HepG2 (cell line): ENCODE measurements around the gene SEPTIN2. TPM values are rescaled to one million over a fixed set of nuclear protein-coding genes. Genes with fewer than 3 reads are reported as not detected.

Experiments used
- ATAC-seq: fragments of 200-7000 bp; cut with Tn5 transposase; 3 replicates; pipeline ENCODE4 v1.9.1; 2020; ENCODE audit warnings: mild to moderate bottlenecking, moderate library complexity
- BruUV-seq: library from RNA; stranded (reverse); fragments of 400-500 nt; replicated peaks from 2 replicates; lab custom pipeline; 2021; lab: Mats Ljungman, UMichigan
- CTCF ChIA-PET: fragments of 300-600 bp; formaldehyde crosslinking; extraction: SDS; loops from one replicate; lab custom pipeline; 2021; ENCODE audit warnings: low total read pairs, inconsistent platforms, low intra/inter-chr PET ratio; lab: Yijun Ruan, JAX
- POLR2A ChIA-PET: fragments of 350-600 bp; sonication (Branson Sonifier 250); formaldehyde crosslinking; loops from one replicate; lab custom pipeline; 2020; ENCODE audit warnings: antibody characterized with exemption, inconsistent platforms; lab: Yijun Ruan, JAX
- DNase-seq: peaks from one replicate; pipeline ENCODE4 v3.0.0-alpha.2; 2015; ENCODE audit warnings: low spot score
- FAIRE-seq: peaks from 3 replicates; lab custom pipeline; 2011; peaks lifted over from hg19 to GRCh38; lab: Jason Lieb, UNC
- H2AFZ ChIP-seq: one replicate; pipeline ENCODE4 v1.6.1; 2011; ENCODE audit warnings: low read length, inconsistent platforms
- H3K27ac ChIP-seq: fragments of 300-600 bp; 3 replicates; pipeline ENCODE4 v1.8.0; 2011; ENCODE audit warnings: mixed run types, mild to moderate bottlenecking, mixed read lengths, low read length, inconsistent platforms; ENCODE audit not compliant: insufficient read depth; ENCODE audit errors: extremely low read length
- H3K27me3 ChIP-seq, 2 experiments: fragments of 200-600 bp in 1 of 2; 2 replicates in 1 of 2; 3 replicates in 1 of 2; pipeline versions ENCODE4 v1.6.0 to v1.8.0; 2011; ENCODE audit warnings: low read length in 2 of 2, mild to moderate bottlenecking in 2 of 2, moderate library complexity in 2 of 2, inconsistent platforms in 1 of 2; ENCODE audit not compliant: insufficient read depth in 2 of 2, control insufficient read depth in 1 of 2
- H3K36me3 ChIP-seq, 2 experiments: fragments of 200-600 bp in 1 of 2; replicated peaks in 1 of 2; 2 replicates in 1 of 2; 3 replicates in 1 of 2; pipeline versions ENCODE4 v1.5.1 to v1.8.0; 2011; ENCODE audit warnings: low read length in 2 of 2, inconsistent platforms in 1 of 2; ENCODE audit not compliant: insufficient read depth in 2 of 2, control insufficient read depth in 1 of 2
- H3K4me1 ChIP-seq: 2 replicates; pipeline ENCODE4 v1.5.1; 2012; ENCODE audit warnings: low read length, inconsistent platforms; ENCODE audit not compliant: insufficient read depth
- H3K4me2 ChIP-seq: 2 replicates; pipeline ENCODE4 v1.6.0; 2011; ENCODE audit warnings: low read depth, low read length, inconsistent platforms
- H3K4me3 ChIP-seq, 3 experiments: fragments of 200-600 bp in 1 of 3; sonication (generic), shearing (Covaris generic) in 1 of 3; replicated peaks in 1 of 3; 2 replicates each; pipeline ENCODE4 v1.5.1; 2011 to 2016; ENCODE audit warnings: low read length in 3 of 3, inconsistent platforms in 2 of 3, low read depth in 2 of 3, mild to moderate bottlenecking in 2 of 3, control low read depth in 1 of 3, mixed read lengths in 1 of 3; ENCODE audit not compliant: insufficient read depth in 1 of 3
- H3K79me2 ChIP-seq: one replicate; pipeline ENCODE4 v1.6.1; 2011; ENCODE audit warnings: low read length, inconsistent platforms; ENCODE audit not compliant: insufficient read depth
- H3K9ac ChIP-seq: 2 replicates; pipeline ENCODE4 v1.6.0; 2011; ENCODE audit warnings: mild to moderate bottlenecking, low read depth, low read length, inconsistent platforms; ENCODE audit not compliant: insufficient read depth
- H3K9me3 ChIP-seq: 2 replicates; pipeline ENCODE4 v1.5.1; 2012; ENCODE audit warnings: mild to moderate bottlenecking, low read length
- H4K20me1 ChIP-seq: 2 replicates; pipeline ENCODE4 v1.6.0; 2011; ENCODE audit warnings: inconsistent platforms, mild to moderate bottlenecking, low read length, moderate library complexity; ENCODE audit not compliant: insufficient read depth
- ARID2 ChIP-seq: sonication (generic); formaldehyde crosslinking; IDR thresholded peaks from 2 replicates; pipeline ENCODE4 v1.8.1; 2022; ENCODE audit warnings: mild to moderate bottlenecking, missing genetic modification reagents, borderline replicate concordance
- CEBPG ChIP-seq: IDR thresholded peaks from 2 replicates; pipeline ENCODE4 v1.6.1; 2016
- KLF11 ChIP-seq: IDR thresholded peaks from 2 replicates; pipeline ENCODE4 v1.6.1; 2016; ENCODE audit warnings: missing compliant biosample characterization
- NFKB2 ChIP-seq: sonication (generic); formaldehyde crosslinking; IDR thresholded peaks from 2 replicates; pipeline ENCODE4 v1.4.0; 2020; ENCODE audit warnings: missing genetic modification reagents, borderline replicate concordance
- SAP130 ChIP-seq: IDR thresholded peaks from 2 replicates; pipeline ENCODE4 v1.6.1; 2016; ENCODE audit warnings: low read depth
- SIN3B ChIP-seq: fragments of 150-350 bp; IDR thresholded peaks from 2 replicates; pipeline ENCODE4 v1.6.1; 2014; ENCODE audit warnings: low read length
- SIX1 ChIP-seq: sonication (generic); formaldehyde crosslinking; IDR thresholded peaks from 2 replicates; pipeline ENCODE4 v1.4.0; 2020; ENCODE audit warnings: missing genetic modification reagents, borderline replicate concordance
- XRCC5 ChIP-seq: fragments of 200-400 bp; formaldehyde crosslinking; optimal IDR thresholded peaks from 2 replicates; pipeline ENCODE3; 2017; ENCODE audit warnings: mild to moderate bottlenecking, low read length
- ZNF777 ChIP-seq: sonication (generic); formaldehyde crosslinking; IDR thresholded peaks from 2 replicates; pipeline ENCODE4 v1.4.0; 2020; ENCODE audit warnings: missing genetic modification reagents
- WGBS: methylation state at CpG from one replicate; pipeline ENCODE4 v1.1.6; 2017; ENCODE audit warnings: low lambda C conversion rate; 5-methylcytosine and 5-hydroxymethylcytosine counted together
- in situ Hi-C: cut with HindIII; loops from 2 replicates; pipeline ENCODE4 v1.10.0; 2017; ENCODE audit warnings: low pct_unique_long_range_greater_than_20kb; ENCODE audit not compliant: extremely low pct_ligation_motif_present
- intact Hi-C: fragments of 100-400 bp; cut with micrococcal nuclease; formaldehyde crosslinking; loops from one replicate; pipeline ENCODE4 v1.10.0; 2022; ENCODE audit not compliant: unreplicated experiment
- polyA plus RNA-seq, 8 experiments: library from polyadenylated mRNA; depleted of rRNA in 3 of 8; stranded (reverse) in 7 of 8; unstranded in 1 of 8; fragments of >200 nt; fragmentation: Illumina TruSeq in 4 of 8; extraction: Trizol in 4 of 8; gene quantifications; 2 replicates each; pipeline versions ENCODE4 v1.2.1 to v1.2.3, GENCODE V29; 2011 to 2016; ENCODE audit warnings: low read depth in 4 of 8, missing spikeins in 1 of 8, mixed read lengths in 1 of 8; ENCODE audit not compliant: insufficient read depth in 1 of 8
- total RNA-seq, 5 experiments: library from RNA; depleted of rRNA; stranded (reverse); fragments of >200 nt; fragmentation: Illumina TruSeq; extraction: Trizol; gene quantifications; 2 replicates each; pipeline ENCODE4 v1.2.3, GENCODE V29; 2016; ENCODE audit warnings: low read depth in 1 of 5
- TF ChIP-seq, protein P1 (sequence below): sonication (generic); formaldehyde crosslinking; IDR thresholded peaks from 2 replicates; pipeline ENCODE4 v1.4.0; 2020; ENCODE audit warnings: missing genetic modification reagents, borderline replicate concordance
- TF ChIP-seq, protein P2 (sequence below): sonication (generic); formaldehyde crosslinking; IDR thresholded peaks from 2 replicates; pipeline ENCODE4 v1.8.0; 2022; ENCODE audit warnings: missing genetic modification reagents, mild to moderate bottlenecking, inconsistent platforms, borderline replicate concordance
- TF ChIP-seq, protein P3 (sequence below): fragments of 450-650 bp; IDR thresholded peaks from 2 replicates; pipeline ENCODE4 v1.6.1; 2017
- TF ChIP-seq, protein P4 (sequence below): sonication (generic); formaldehyde crosslinking; IDR thresholded peaks from 2 replicates; pipeline ENCODE4 v1.5.1; 2020; ENCODE audit warnings: missing genetic modification reagents, mild to moderate bottlenecking, borderline replicate concordance
- TF ChIP-seq, protein P5 (sequence below): IDR thresholded peaks from 2 replicates; pipeline ENCODE4 v1.6.1; 2012; ENCODE audit warnings: low read length, improper control_type of control experiment

The SEPTIN2 gene
- total and polyA plus RNA-seq, 2 of the 13 experiments (the other 11 are each of a cell fraction or from before 2014, with no cell fraction given): 493 to 733 TPM

DNA sequence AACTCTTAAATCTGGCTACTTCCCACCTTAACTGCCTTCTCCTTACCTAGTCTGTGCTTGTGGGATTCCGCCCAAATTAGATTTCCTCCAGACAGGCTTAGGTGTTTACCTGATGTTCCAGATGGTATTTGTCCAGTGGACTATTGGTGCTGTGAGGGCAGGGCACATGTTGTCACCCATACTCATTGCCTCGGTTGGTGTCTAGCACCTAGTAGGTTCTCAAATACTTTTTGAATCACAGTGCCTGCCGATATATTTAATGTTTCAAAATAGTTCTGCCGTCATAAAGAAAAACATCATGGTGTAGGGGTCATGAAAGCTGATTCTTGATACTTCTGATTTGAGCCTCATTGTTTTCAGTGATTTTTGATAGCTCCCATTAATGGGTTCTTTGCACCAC is 1.1 kb downstream of the SEPTIN2 start:
- Histone ChIP-seq H4K20me1 (peaks cover 54% of the 10 kb centered on the region), H3K4me2 (peak overlapping the region; percentile 98), H3K79me2 (peaks cover 90% of the 10 kb centered on the region), H3K9me3 (no peaks in the 10 kb centered on the region), H3K4me1 (peaks cover 75% of the 10 kb centered on the region), H3K27ac (peak overlapping the region; percentile 93), H3K9ac (peak overlapping the region; percentile 97), H3K27me3 (no peaks in the 10 kb centered on the region; a peak in 1 of 5 replicates), H2AFZ (no peak overlapping the region), H3K36me3 (peaks cover 0 to 5% of the 10 kb centered on the region in 2 experiments; a peak in 2 of 5 replicates), H3K4me3 (peak overlapping the region; percentile 92 to 96 (median 96))
- ATAC-seq (no peak), FAIRE-seq (no peak), DNase-seq (no peak)
- in situ Hi-C loops (loop anchor here (5.0 kb wide), 2 partner anchors 35 to 50 kb away; no protein-coding TSS in a partner anchor), intact Hi-C loops (loop anchor here (2.0 kb wide), 2 partner anchors 34 to 320 kb away; partner anchors contain the start of genes ATG4B and THAP4)
- no TSS peak for BruUV-seq
- ChIA-PET CTCF (no interaction called here), POLR2A (interaction anchor here (0.7 to 4.3 kb wide), 12 partner anchors 8 to 371 kb away, joined by 3 to 55 read pairs (median 6); partner anchors contain the start of genes DTYMK and FARP2)
- 1% methylated on average over 4 of the region's 4 CpGs for WGBS
- TF ChIP-seq, protein P1, sequence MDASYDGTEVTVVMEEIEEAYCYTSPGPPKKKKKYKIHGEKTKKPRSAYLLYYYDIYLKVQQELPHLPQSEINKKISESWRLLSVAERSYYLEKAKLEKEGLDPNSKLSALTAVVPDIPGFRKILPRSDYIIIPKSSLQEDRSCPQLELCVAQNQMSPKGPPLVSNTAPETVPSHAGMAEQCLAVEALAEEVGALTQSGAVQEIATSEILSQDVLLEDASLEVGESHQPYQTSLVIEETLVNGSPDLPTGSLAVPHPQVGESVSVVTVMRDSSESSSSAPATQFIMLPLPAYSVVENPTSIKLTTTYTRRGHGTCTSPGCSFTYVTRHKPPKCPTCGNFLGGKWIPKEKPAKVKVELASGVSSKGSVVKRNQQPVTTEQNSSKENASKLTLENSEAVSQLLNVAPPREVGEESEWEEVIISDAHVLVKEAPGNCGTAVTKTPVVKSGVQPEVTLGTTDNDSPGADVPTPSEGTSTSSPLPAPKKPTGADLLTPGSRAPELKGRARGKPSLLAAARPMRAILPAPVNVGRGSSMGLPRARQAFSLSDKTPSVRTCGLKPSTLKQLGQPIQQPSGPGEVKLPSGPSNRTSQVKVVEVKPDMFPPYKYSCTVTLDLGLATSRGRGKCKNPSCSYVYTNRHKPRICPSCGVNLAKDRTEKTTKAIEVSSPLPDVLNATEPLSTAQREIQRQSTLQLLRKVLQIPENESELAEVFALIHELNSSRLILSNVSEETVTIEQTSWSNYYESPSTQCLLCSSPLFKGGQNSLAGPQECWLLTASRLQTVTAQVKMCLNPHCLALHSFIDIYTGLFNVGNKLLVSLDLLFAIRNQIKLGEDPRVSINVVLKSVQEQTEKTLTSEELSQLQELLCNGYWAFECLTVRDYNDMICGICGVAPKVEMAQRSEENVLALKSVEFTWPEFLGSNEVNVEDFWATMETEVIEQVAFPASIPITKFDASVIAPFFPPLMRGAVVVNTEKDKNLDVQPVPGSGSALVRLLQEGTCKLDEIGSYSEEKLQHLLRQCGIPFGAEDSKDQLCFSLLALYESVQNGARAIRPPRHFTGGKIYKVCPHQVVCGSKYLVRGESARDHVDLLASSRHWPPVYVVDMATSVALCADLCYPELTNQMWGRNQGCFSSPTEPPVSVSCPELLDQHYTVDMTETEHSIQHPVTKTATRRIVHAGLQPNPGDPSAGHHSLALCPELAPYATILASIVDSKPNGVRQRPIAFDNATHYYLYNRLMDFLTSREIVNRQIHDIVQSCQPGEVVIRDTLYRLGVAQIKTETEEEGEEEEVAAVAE (CRISPR knock-in tag): no peak
- TF ChIP-seq ARID2 (CRISPR knock-in tag) (0 out of 2 replicates have a peak, but pooled peaks have one; percentile 78), SIN3B (no peak), NFKB2 (no peak), SIX1 (CRISPR knock-in tag) (no peak), ZNF777 (CRISPR knock-in tag) (no peak), KLF11 (no peak), SAP130 (CRISPR knock-in tag) (peak; percentile 35; the same call in 1 of the 2 replicates), XRCC5 (no peak), CEBPG (CRISPR knock-in tag) (no peak)
- TF ChIP-seq, protein P2, sequence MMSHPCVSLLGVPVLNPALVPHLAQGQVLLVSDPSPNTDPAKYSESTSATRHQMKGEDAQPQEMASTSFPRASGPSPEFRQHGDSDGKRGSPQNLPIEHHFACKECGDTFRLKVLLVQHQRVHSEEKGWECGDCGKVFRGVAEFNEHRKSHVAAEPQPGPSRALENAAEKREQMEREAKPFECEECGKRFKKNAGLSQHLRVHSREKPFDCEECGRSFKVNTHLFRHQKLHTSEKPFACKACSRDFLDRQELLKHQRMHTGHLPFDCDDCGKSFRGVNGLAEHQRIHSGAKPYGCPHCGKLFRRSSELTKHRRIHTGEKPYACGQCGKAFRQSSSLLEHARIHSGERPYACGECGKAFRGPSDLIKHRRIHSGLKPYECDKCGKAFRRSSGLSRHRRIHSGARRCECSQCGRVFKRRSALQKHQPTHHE (CRISPR knock-in tag): no peak
- TF ChIP-seq, protein P3, sequence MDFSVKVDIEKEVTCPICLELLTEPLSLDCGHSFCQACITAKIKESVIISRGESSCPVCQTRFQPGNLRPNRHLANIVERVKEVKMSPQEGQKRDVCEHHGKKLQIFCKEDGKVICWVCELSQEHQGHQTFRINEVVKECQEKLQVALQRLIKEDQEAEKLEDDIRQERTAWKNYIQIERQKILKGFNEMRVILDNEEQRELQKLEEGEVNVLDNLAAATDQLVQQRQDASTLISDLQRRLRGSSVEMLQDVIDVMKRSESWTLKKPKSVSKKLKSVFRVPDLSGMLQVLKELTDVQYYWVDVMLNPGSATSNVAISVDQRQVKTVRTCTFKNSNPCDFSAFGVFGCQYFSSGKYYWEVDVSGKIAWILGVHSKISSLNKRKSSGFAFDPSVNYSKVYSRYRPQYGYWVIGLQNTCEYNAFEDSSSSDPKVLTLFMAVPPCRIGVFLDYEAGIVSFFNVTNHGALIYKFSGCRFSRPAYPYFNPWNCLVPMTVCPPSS: no peak
- TF ChIP-seq, protein P4, sequence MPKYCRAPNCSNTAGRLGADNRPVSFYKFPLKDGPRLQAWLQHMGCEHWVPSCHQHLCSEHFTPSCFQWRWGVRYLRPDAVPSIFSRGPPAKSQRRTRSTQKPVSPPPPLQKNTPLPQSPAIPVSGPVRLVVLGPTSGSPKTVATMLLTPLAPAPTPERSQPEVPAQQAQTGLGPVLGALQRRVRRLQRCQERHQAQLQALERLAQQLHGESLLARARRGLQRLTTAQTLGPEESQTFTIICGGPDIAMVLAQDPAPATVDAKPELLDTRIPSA (CRISPR knock-in tag): no peak
- TF ChIP-seq, protein P5, sequence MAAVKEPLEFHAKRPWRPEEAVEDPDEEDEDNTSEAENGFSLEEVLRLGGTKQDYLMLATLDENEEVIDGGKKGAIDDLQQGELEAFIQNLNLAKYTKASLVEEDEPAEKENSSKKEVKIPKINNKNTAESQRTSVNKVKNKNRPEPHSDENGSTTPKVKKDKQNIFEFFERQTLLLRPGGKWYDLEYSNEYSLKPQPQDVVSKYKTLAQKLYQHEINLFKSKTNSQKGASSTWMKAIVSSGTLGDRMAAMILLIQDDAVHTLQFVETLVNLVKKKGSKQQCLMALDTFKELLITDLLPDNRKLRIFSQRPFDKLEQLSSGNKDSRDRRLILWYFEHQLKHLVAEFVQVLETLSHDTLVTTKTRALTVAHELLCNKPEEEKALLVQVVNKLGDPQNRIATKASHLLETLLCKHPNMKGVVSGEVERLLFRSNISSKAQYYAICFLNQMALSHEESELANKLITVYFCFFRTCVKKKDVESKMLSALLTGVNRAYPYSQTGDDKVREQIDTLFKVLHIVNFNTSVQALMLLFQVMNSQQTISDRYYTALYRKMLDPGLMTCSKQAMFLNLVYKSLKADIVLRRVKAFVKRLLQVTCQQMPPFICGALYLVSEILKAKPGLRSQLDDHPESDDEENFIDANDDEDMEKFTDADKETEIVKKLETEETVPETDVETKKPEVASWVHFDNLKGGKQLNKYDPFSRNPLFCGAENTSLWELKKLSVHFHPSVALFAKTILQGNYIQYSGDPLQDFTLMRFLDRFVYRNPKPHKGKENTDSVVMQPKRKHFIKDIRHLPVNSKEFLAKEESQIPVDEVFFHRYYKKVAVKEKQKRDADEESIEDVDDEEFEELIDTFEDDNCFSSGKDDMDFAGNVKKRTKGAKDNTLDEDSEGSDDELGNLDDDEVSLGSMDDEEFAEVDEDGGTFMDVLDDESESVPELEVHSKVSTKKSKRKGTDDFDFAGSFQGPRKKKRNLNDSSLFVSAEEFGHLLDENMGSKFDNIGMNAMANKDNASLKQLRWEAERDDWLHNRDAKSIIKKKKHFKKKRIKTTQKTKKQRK: no peak
